HepG2 (cell line): ENCODE results near the gene COL25A1. TPM values are rescaled to one million over a fixed set of nuclear protein-coding genes. Genes with fewer than 3 reads are reported as not detected.

Experiments
- ATAC-seq: fragments of 200-7000 bp; cut with Tn5 transposase; 3 replicates; pipeline ENCODE4 v1.9.1; 2020; ENCODE audit warnings: mild to moderate bottlenecking, moderate library complexity
- BruUV-seq: library from RNA; stranded (reverse); fragments of 400-500 nt; replicated peaks from 2 replicates; lab custom pipeline; 2021; lab: Mats Ljungman, UMichigan
- CTCF ChIA-PET: fragments of 300-600 bp; formaldehyde crosslinking; extraction: SDS; loops from one replicate; lab custom pipeline; 2021; ENCODE audit warnings: low total read pairs, inconsistent platforms, low intra/inter-chr PET ratio; lab: Yijun Ruan, JAX
- POLR2A ChIA-PET: fragments of 350-600 bp; sonication (Branson Sonifier 250); formaldehyde crosslinking; loops from one replicate; lab custom pipeline; 2020; ENCODE audit warnings: antibody characterized with exemption, inconsistent platforms; lab: Yijun Ruan, JAX
- DNase-seq: peaks from one replicate; pipeline ENCODE4 v3.0.0-alpha.2; 2015; ENCODE audit warnings: low spot score
- FAIRE-seq: peaks from 3 replicates; lab custom pipeline; 2011; peaks lifted over from hg19 to GRCh38; lab: Jason Lieb, UNC
- H2AFZ ChIP-seq: one replicate; pipeline ENCODE4 v1.6.1; 2011; ENCODE audit warnings: low read length, inconsistent platforms
- H3K27ac ChIP-seq: fragments of 300-600 bp; 3 replicates; pipeline ENCODE4 v1.8.0; 2011; ENCODE audit warnings: mixed run types, mild to moderate bottlenecking, mixed read lengths, low read length, inconsistent platforms; ENCODE audit not compliant: insufficient read depth; ENCODE audit errors: extremely low read length
- H3K27me3 ChIP-seq, 2 experiments: fragments of 200-600 bp in 1 of 2; 2 replicates in 1 of 2; 3 replicates in 1 of 2; pipeline versions ENCODE4 v1.6.0 to v1.8.0; 2011; ENCODE audit warnings: low read length in 2 of 2, mild to moderate bottlenecking in 2 of 2, moderate library complexity in 2 of 2, inconsistent platforms in 1 of 2; ENCODE audit not compliant: insufficient read depth in 2 of 2, control insufficient read depth in 1 of 2
- H3K36me3 ChIP-seq, 2 experiments: fragments of 200-600 bp in 1 of 2; replicated peaks in 1 of 2; 2 replicates in 1 of 2; 3 replicates in 1 of 2; pipeline versions ENCODE4 v1.5.1 to v1.8.0; 2011; ENCODE audit warnings: low read length in 2 of 2, inconsistent platforms in 1 of 2; ENCODE audit not compliant: insufficient read depth in 2 of 2, control insufficient read depth in 1 of 2
- H3K4me1 ChIP-seq: 2 replicates; pipeline ENCODE4 v1.5.1; 2012; ENCODE audit warnings: low read length, inconsistent platforms; ENCODE audit not compliant: insufficient read depth
- H3K4me2 ChIP-seq: 2 replicates; pipeline ENCODE4 v1.6.0; 2011; ENCODE audit warnings: low read depth, low read length, inconsistent platforms
- H3K4me3 ChIP-seq, 3 experiments: fragments of 200-600 bp in 1 of 3; sonication (generic), shearing (Covaris generic) in 1 of 3; replicated peaks in 1 of 3; 2 replicates each; pipeline ENCODE4 v1.5.1; 2011 to 2016; ENCODE audit warnings: low read length in 3 of 3, inconsistent platforms in 2 of 3, low read depth in 2 of 3, mild to moderate bottlenecking in 2 of 3, control low read depth in 1 of 3, mixed read lengths in 1 of 3; ENCODE audit not compliant: insufficient read depth in 1 of 3
- H3K79me2 ChIP-seq: one replicate; pipeline ENCODE4 v1.6.1; 2011; ENCODE audit warnings: low read length, inconsistent platforms; ENCODE audit not compliant: insufficient read depth
- H3K9ac ChIP-seq: 2 replicates; pipeline ENCODE4 v1.6.0; 2011; ENCODE audit warnings: mild to moderate bottlenecking, low read depth, low read length, inconsistent platforms; ENCODE audit not compliant: insufficient read depth
- H3K9me3 ChIP-seq: 2 replicates; pipeline ENCODE4 v1.5.1; 2012; ENCODE audit warnings: mild to moderate bottlenecking, low read length
- H4K20me1 ChIP-seq: 2 replicates; pipeline ENCODE4 v1.6.0; 2011; ENCODE audit warnings: inconsistent platforms, mild to moderate bottlenecking, low read length, moderate library complexity; ENCODE audit not compliant: insufficient read depth
- BCL6 ChIP-seq: IDR thresholded peaks from 2 replicates; pipeline ENCODE4 v1.6.1; 2016; ENCODE audit warnings: missing genetic modification reagents, missing compliant biosample characterization
- STAT5B ChIP-seq: sonication (generic); formaldehyde crosslinking; IDR thresholded peaks from 2 replicates; pipeline ENCODE4 v1.4.0; 2020; ENCODE audit warnings: missing genetic modification reagents
- THAP8 ChIP-seq: sonication (generic); formaldehyde crosslinking; IDR thresholded peaks from 2 replicates; pipeline ENCODE4 v1.5.1; 2020; ENCODE audit warnings: missing genetic modification reagents, mild to moderate bottlenecking, borderline replicate concordance
- ZGPAT ChIP-seq: IDR thresholded peaks from 2 replicates; pipeline ENCODE4 v1.6.1; 2016; ENCODE audit warnings: mild to moderate bottlenecking
- ZNF260 ChIP-seq: sonication (generic); formaldehyde crosslinking; IDR thresholded peaks from 2 replicates; pipeline ENCODE4 v1.4.0; 2020; ENCODE audit warnings: missing genetic modification reagents, low read depth, mild to moderate bottlenecking, borderline replicate concordance
- ZNF503 ChIP-seq: sonication (generic); formaldehyde crosslinking; IDR thresholded peaks from 2 replicates; pipeline ENCODE4 v1.4.0; 2020; ENCODE audit warnings: missing genetic modification reagents
- WGBS: methylation state at CpG from one replicate; pipeline ENCODE4 v1.1.6; 2017; ENCODE audit warnings: low lambda C conversion rate; 5-methylcytosine and 5-hydroxymethylcytosine counted together
- in situ Hi-C: cut with HindIII; loops from 2 replicates; pipeline ENCODE4 v1.10.0; 2017; ENCODE audit warnings: low pct_unique_long_range_greater_than_20kb; ENCODE audit not compliant: extremely low pct_ligation_motif_present
- intact Hi-C: fragments of 100-400 bp; cut with micrococcal nuclease; formaldehyde crosslinking; loops from one replicate; pipeline ENCODE4 v1.10.0; 2022; ENCODE audit not compliant: unreplicated experiment
- polyA plus RNA-seq, 8 experiments: library from polyadenylated mRNA; depleted of rRNA in 3 of 8; stranded (reverse) in 7 of 8; unstranded in 1 of 8; fragments of >200 nt; fragmentation: Illumina TruSeq in 4 of 8; extraction: Trizol in 4 of 8; gene quantifications; 2 replicates each; pipeline versions ENCODE4 v1.2.1 to v1.2.3, GENCODE V29; 2011 to 2016; ENCODE audit warnings: low read depth in 4 of 8, missing spikeins in 1 of 8, mixed read lengths in 1 of 8; ENCODE audit not compliant: insufficient read depth in 1 of 8
- total RNA-seq, 5 experiments: library from RNA; depleted of rRNA; stranded (reverse); fragments of >200 nt; fragmentation: Illumina TruSeq; extraction: Trizol; gene quantifications; 2 replicates each; pipeline ENCODE4 v1.2.3, GENCODE V29; 2016; ENCODE audit warnings: low read depth in 1 of 5

Gene COL25A1
- total and polyA plus RNA-seq, 2 of the 13 experiments (the other 11 are each of a cell fraction or from before 2014, with no cell fraction given): not detected

- H2AFZ ChIP-seq: no peak overlapping the region
- in situ Hi-C loops: no loop called here
- POLR2A ChIA-PET: no interaction called here
These were observed 375.7 kb downstream of the COL25A1 start for GRCh38 chr4:108926781-108927180.

GRCh38 chr4:108926061-108926460 lies 376.4 kb downstream of the COL25A1 start:
- no peak overlapping the region for H3K4me3 ChIP-seq
- no peaks in the 10 kb centered on the region for H3K4me1 ChIP-seq
- DNase-seq (no peak), ATAC-seq (no peak), FAIRE-seq (no peak)
- H3K9ac ChIP-seq: no peak overlapping the region
- intact Hi-C loops (no loop called here), in situ Hi-C loops (no loop called here)
- no peak overlapping the region for H3K4me2 ChIP-seq
- H4K20me1 ChIP-seq: no peaks in the 10 kb centered on the region
- H2AFZ ChIP-seq: no peak overlapping the region
- H3K9me3 ChIP-seq: no peaks in the 10 kb centered on the region
- H3K79me2 ChIP-seq: no peaks in the 10 kb centered on the region
- no peak overlapping the region for H3K27ac ChIP-seq
- H3K36me3 ChIP-seq: no peaks in the 10 kb centered on the region
- BruUV-seq: no TSS peak
- CTCF ChIA-PET: no interaction called here
- WGBS: 7% methylated on average over 1 of the region's 1 CpG
- POLR2A ChIA-PET: no interaction called here
- TF ChIP-seq BCL6 (CRISPR knock-in tag) (no peak), ZGPAT (CRISPR knock-in tag) (no peak), ZNF503 (CRISPR knock-in tag) (no peak), STAT5B (CRISPR knock-in tag) (no peak)
- H3K27me3 ChIP-seq: no peaks in the 10 kb centered on the region

More at GRCh38 chr4:108926781-108927180, 375.7 kb downstream of the COL25A1 start:
- no peak overlapping the region for H3K4me3 ChIP-seq
- ATAC-seq (no peak), DNase-seq (no peak), FAIRE-seq (no peak)
- no peaks in the 10 kb centered on the region for H4K20me1 ChIP-seq
- H3K36me3 ChIP-seq: no peaks in the 10 kb centered on the region
- no peaks in the 10 kb centered on the region for H3K4me1 ChIP-seq
- H3K79me2 ChIP-seq: no peaks in the 10 kb centered on the region
- no peaks in the 10 kb centered on the region for H3K27me3 ChIP-seq
- intact Hi-C loops: no loop called here
- no peak overlapping the region for H3K9ac ChIP-seq
- CTCF ChIA-PET: no interaction called here
- TF ChIP-seq ZNF260 (CRISPR knock-in tag) (no peak), THAP8 (CRISPR knock-in tag) (no peak)
- 13% methylated on average over 3 of the region's 3 CpGs for WGBS
- BruUV-seq: no TSS peak
- no peak overlapping the region for H3K4me2 ChIP-seq
- H3K9me3 ChIP-seq: no peaks in the 10 kb centered on the region
- no peak overlapping the region for H3K27ac ChIP-seq
